OCI-LY1 (cell line): ENCODE measurements around the gene PXK.

Experiments
- CTCF ChIP-seq: fragments of 200-600 bp; sonication (generic), shearing (Covaris generic); IDR thresholded peaks from 2 replicates; pipeline ENCODE4 v1.5.1; 2017; ENCODE audit warnings: mild to moderate bottlenecking, antibody characterized with exemption, low read length, moderate library complexity, mixed read lengths
- EZH2 ChIP-seq: fragments of 200-600 bp; sonication (generic), shearing (Covaris generic); IDR thresholded peaks from 2 replicates; pipeline ENCODE4 v1.8.0; 2017; ENCODE audit warnings: borderline replicate concordance, mixed run types, mild to moderate bottlenecking, antibody characterized with exemption, low read length, moderate library complexity, mixed read lengths

- TF ChIP-seq CTCF (no peak), EZH2 (no peak)
These were observed 109.1 kb downstream of the PXK start for GRCh38 chr3:58441514-58442450.
